Measurements from ENCODE around the gene STEAP1B.

DNA sequence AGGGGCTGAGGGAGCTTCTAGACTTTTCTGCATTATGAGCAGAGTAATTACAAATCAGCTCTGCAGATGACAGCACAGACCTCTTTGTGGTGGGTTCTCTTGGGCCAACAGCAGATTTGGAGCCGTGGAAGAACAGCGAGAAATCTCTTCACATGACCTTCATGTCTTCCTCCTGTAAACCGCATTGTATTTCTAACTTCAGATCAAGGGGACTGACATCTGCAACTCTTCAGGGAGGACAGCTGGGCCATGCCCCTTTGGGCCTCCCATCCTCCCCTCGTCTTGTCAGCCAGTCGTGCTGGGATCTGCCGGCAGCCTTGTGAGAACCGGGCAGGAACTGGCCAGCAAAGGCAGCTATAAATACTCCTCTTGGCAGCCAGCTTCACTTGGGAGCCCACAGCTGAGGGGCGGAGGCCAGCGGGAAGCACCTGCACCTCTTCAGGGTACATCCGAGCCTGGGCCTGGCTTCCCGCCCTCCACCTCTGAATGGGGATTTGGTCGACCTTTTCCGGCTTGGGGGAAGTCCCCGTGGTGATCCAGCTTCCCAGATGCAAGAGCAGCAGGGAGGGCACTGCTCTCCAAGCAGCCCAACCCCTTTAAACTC, 54.7 kb downstream of the STEAP1B start:
- TF ChIP-seq, protein P1, sequence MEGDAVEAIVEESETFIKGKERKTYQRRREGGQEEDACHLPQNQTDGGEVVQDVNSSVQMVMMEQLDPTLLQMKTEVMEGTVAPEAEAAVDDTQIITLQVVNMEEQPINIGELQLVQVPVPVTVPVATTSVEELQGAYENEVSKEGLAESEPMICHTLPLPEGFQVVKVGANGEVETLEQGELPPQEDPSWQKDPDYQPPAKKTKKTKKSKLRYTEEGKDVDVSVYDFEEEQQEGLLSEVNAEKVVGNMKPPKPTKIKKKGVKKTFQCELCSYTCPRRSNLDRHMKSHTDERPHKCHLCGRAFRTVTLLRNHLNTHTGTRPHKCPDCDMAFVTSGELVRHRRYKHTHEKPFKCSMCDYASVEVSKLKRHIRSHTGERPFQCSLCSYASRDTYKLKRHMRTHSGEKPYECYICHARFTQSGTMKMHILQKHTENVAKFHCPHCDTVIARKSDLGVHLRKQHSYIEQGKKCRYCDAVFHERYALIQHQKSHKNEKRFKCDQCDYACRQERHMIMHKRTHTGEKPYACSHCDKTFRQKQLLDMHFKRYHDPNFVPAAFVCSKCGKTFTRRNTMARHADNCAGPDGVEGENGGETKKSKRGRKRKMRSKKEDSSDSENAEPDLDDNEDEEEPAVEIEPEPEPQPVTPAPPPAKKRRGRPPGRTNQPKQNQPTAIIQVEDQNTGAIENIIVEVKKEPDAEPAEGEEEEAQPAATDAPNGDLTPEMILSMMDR (IDR thresholded peaks at IDR 0.05) = no peak
- TF ChIP-seq POLR2A (IDR thresholded peaks at IDR 0.05) = no peak
